WTC11 (cell line): ENCODE results near the gene CTDSPL. TPM values are rescaled to one million over a fixed set of nuclear protein-coding genes. Genes with fewer than 3 reads are reported as not detected.

Experiments
- ATAC-seq: fragments of 200-7000 bp; cut with Tn5 transposase; 2 replicates; pipeline ENCODE4 v1.10.0; 2021; ENCODE audit warnings: mild to moderate bottlenecking, moderate library complexity
- CTCF ChIA-PET: fragments of 300-600 bp; sonication (Branson Sonifier 250); formaldehyde crosslinking; loops from one replicate; lab custom pipeline; 2021; ENCODE audit warnings: antibody characterized with exemption; lab: Charles Lee
- POLR2A ChIA-PET: fragments of 350-600 bp; sonication (Branson Sonifier 250); formaldehyde crosslinking; loops from one replicate; lab custom pipeline; 2021; ENCODE audit warnings: antibody characterized with exemption; lab: Charles Lee
- DNase-seq: peaks from one replicate; pipeline ENCODE4 v3.0.0; 2021; ENCODE audit warnings: low spot score
- H3K27ac Mint-ChIP-seq: 2 replicates; pipeline ENCODE4 v1.8.0; 2021; ENCODE audit warnings: mixed read lengths
- H3K27me3 Mint-ChIP-seq: 2 replicates; pipeline ENCODE4 v1.8.0; 2021; ENCODE audit warnings: low read depth, mild to moderate bottlenecking, moderate library complexity, mixed read lengths
- H3K36me3 Mint-ChIP-seq: 2 replicates; pipeline ENCODE4 v1.8.0; 2021; ENCODE audit warnings: mixed read lengths
- H3K4me1 Mint-ChIP-seq: 2 replicates; pipeline ENCODE4 v1.8.0; 2022; ENCODE audit warnings: mixed read lengths
- H3K4me3 Mint-ChIP-seq: 2 replicates; pipeline ENCODE4 v1.8.0; 2021; ENCODE audit warnings: mild to moderate bottlenecking, moderate library complexity, mixed read lengths
- H3K9me3 Mint-ChIP-seq: 2 replicates; pipeline ENCODE4 v1.8.0; 2021; ENCODE audit warnings: mixed read lengths
- AFF4 ChIP-seq: sonication (generic); formaldehyde crosslinking; IDR thresholded peaks from 2 replicates; pipeline ENCODE4 v1.8.1; 2023; ENCODE audit warnings: mild to moderate bottlenecking, missing genetic modification reagents, borderline replicate concordance
- CREM ChIP-seq: sonication (generic); formaldehyde crosslinking; IDR thresholded peaks from 2 replicates; pipeline ENCODE4 v1.8.1; 2022; ENCODE audit warnings: mild to moderate bottlenecking, missing genetic modification reagents, moderate library complexity
- ELF4 ChIP-seq: sonication (generic); formaldehyde crosslinking; IDR thresholded peaks from 2 replicates; pipeline ENCODE4 v1.8.1; 2022; ENCODE audit warnings: low read depth, mild to moderate bottlenecking, moderate library complexity, missing genetic modification reagents
- GABPB1 ChIP-seq: sonication (generic); formaldehyde crosslinking; IDR thresholded peaks from 2 replicates; pipeline ENCODE4 v1.8.1; 2023; ENCODE audit warnings: mild to moderate bottlenecking, missing genetic modification reagents
- GRHL2 ChIP-seq: fragments of 250-450 bp; sonication (Bioruptor Pico); IDR thresholded peaks from 2 replicates; pipeline ENCODE4 v1.8.0; 2022; ENCODE audit warnings: mild to moderate bottlenecking, moderate library complexity; ENCODE audit not compliant: insufficient replicate concordance, severe bottlenecking
- JAZF1 ChIP-seq: fragments of 250-450 bp; sonication (Bioruptor Pico); IDR thresholded peaks from 2 replicates; pipeline ENCODE4 v1.9.0; 2021; ENCODE audit warnings: moderate library complexity, mild to moderate bottlenecking, inconsistent platforms
- TEAD4 ChIP-seq: sonication (generic); formaldehyde crosslinking; IDR thresholded peaks from 2 replicates; pipeline ENCODE4 v1.8.0; 2022; ENCODE audit warnings: mild to moderate bottlenecking, missing genetic modification reagents
- ZMAT4 ChIP-seq: fragments of 250-450 bp; sonication (Bioruptor Pico); IDR thresholded peaks from 2 replicates; pipeline ENCODE4 v1.9.0; 2021; ENCODE audit warnings: mild to moderate bottlenecking
- ZNF532 ChIP-seq: fragments of 250-450 bp; sonication (Bioruptor Pico); IDR thresholded peaks from 2 replicates; pipeline ENCODE4 v1.9.0; 2021; ENCODE audit warnings: mild to moderate bottlenecking, borderline replicate concordance
- total RNA-seq: library from RNA; stranded (reverse); gene quantifications from 3 replicates; pipeline ENCODE4 v1.2.3, GENCODE V29; 2021
- TF ChIP-seq, protein P1 (sequence below): sonication (generic); formaldehyde crosslinking; IDR thresholded peaks from 2 replicates; pipeline ENCODE4 v1.8.1; 2022; ENCODE audit warnings: missing genetic modification reagents, borderline replicate concordance
- TF ChIP-seq, protein P2 (sequence below): sonication (generic); formaldehyde crosslinking; conservative IDR thresholded peaks from 2 replicates; pipeline ENCODE4 v1.8.1; 2023; ENCODE audit warnings: mild to moderate bottlenecking, low read depth, missing genetic modification reagents, moderate library complexity
- TF ChIP-seq, protein P3 (sequence below): fragments of 250-450 bp; sonication (Bioruptor Pico); IDR thresholded peaks from 2 replicates; pipeline ENCODE4 v2.1.2; 2022; ENCODE audit warnings: mild to moderate bottlenecking, moderate library complexity

CTDSPL gene
- total RNA-seq, 1 experiment from 2014 or later: 41.2 TPM

DNA sequence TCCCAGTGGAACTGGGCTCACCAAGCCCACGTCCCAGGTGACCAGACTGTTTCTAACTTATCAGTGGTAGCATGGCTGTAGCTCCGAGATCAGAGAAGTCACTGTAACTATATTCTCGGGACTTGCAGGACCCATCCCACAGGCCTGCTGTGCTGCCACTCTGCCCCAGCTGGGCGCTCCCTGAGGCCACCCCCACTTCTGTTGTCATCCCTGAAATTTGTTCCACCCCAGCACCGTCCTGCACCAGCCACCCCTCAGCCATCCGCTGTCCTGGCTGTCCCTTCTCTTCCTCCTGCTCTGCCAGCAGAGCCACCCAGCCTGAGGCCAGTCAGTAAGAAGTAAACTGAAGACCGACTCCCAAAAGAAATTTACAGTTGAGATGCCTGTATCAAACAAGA is 95.9 kb downstream of the CTDSPL start (continued):
- no peak for TF ChIP-seq AFF4 (CRISPR knock-in tag)
- TF ChIP-seq, all 79 proteins: peak for 0

DNA sequence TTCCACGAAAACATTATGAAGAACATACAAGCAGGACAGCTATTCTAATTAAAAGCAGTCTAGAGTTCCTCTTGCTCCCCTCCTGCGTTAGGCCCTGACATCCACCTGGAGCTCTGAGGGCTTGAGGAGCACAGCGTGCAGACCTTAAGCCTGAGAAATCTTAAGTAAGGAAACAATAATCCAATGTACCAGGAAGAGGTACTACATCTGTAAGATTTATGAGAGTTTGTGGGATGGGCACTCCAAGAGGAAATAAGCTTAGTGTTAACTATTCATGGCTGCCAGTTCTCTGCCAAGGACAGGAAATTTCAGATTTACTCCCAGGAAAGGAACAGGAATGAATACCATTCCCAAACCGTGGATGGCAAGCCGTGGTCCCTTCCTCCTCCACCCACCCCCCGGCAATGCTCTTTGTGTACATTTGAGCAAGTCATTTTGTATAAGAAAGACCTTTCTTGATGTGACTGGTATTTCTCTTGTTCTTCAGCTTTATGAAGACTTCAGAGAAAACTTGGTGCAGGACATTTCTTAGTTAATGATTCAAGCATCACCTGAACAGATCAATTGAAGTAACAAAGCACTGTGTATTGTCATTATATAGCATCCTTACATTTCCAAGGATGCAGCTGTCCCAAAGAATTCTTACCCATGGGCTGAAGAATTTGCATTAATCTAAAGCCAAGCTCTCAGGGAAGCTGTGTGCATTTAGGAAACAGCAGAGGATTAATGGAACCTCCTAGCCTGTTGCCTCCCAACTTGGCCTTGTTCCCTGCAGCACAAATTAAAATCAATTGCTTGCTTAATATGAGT is 100.1 kb downstream of the CTDSPL start:
- no peak for TF ChIP-seq ZNF532 (CRISPR knock-in tag)
- no peak for TF ChIP-seq GRHL2 (CRISPR knock-in tag)
- no peak for TF ChIP-seq TEAD4 (CRISPR knock-in tag)
- TF ChIP-seq GABPB1 (CRISPR knock-in tag): no peak
- TF ChIP-seq, protein P1, sequence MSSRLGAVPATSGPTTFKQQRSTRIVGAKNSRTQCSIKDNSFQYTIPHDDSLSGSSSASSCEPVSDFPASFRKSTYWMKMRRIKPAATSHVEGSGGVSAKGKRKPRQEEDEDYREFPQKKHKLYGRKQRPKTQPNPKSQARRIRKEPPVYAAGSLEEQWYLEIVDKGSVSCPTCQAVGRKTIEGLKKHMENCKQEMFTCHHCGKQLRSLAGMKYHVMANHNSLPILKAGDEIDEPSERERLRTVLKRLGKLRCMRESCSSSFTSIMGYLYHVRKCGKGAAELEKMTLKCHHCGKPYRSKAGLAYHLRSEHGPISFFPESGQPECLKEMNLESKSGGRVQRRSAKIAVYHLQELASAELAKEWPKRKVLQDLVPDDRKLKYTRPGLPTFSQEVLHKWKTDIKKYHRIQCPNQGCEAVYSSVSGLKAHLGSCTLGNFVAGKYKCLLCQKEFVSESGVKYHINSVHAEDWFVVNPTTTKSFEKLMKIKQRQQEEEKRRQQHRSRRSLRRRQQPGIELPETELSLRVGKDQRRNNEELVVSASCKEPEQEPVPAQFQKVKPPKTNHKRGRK (CRISPR knock-in tag): no peak
- TF ChIP-seq JAZF1 (CRISPR knock-in tag): no peak
- TF ChIP-seq, protein P2, sequence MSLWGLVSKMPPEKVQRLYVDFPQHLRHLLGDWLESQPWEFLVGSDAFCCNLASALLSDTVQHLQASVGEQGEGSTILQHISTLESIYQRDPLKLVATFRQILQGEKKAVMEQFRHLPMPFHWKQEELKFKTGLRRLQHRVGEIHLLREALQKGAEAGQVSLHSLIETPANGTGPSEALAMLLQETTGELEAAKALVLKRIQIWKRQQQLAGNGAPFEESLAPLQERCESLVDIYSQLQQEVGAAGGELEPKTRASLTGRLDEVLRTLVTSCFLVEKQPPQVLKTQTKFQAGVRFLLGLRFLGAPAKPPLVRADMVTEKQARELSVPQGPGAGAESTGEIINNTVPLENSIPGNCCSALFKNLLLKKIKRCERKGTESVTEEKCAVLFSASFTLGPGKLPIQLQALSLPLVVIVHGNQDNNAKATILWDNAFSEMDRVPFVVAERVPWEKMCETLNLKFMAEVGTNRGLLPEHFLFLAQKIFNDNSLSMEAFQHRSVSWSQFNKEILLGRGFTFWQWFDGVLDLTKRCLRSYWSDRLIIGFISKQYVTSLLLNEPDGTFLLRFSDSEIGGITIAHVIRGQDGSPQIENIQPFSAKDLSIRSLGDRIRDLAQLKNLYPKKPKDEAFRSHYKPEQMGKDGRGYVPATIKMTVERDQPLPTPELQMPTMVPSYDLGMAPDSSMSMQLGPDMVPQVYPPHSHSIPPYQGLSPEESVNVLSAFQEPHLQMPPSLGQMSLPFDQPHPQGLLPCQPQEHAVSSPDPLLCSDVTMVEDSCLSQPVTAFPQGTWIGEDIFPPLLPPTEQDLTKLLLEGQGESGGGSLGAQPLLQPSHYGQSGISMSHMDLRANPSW: no peak
- no peak for TF ChIP-seq ZMAT4 (CRISPR knock-in tag)
- no peak for TF ChIP-seq ELF4 (CRISPR knock-in tag)
- TF ChIP-seq, protein P3, sequence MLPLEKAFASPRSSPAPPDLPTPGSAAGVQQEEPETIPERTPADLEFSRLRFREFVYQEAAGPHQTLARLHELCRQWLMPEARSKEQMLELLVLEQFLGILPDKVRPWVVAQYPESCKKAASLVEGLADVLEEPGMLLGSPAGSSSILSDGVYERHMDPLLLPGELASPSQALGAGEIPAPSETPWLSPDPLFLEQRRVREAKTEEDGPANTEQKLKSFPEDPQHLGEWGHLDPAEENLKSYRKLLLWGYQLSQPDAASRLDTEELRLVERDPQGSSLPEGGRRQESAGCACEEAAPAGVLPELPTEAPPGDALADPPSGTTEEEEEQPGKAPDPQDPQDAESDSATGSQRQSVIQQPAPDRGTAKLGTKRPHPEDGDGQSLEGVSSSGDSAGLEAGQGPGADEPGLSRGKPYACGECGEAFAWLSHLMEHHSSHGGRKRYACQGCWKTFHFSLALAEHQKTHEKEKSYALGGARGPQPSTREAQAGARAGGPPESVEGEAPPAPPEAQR (CRISPR knock-in tag): no peak
- TF ChIP-seq CREM: no peak
- POLR2A ChIA-PET: interaction anchor here (0.6 to 0.7 kb wide), 2 partner anchors 20 to 90 kb away, joined by 3 read pairs; no protein-coding TSS in a partner anchor

More for the DNA sequence above, 100.1 kb downstream of the CTDSPL start:
- Mint-ChIP-seq H3K27me3 (no peaks in the 10 kb centered on the region), H3K36me3 (peaks cover 5% of the 10 kb centered on the region), H3K4me3 (no peak overlapping the region), H3K27ac (peak overlapping the region; percentile 91), H3K4me1 (peaks cover 42% of the 10 kb centered on the region), H3K9me3 (no peaks in the 10 kb centered on the region; the same call in 1 of the 2 replicates)
- no peak for DNase-seq
- peak; percentile 78 for ATAC-seq
- CTCF ChIA-PET: interaction anchor here (1.0 to 4.4 kb wide), 5 partner anchors 12 to 107 kb away, joined by 3 to 22 read pairs (median 10); no protein-coding TSS in a partner anchor
